Cardiac fibroblast (primary cell): Measurements from ENCODE around the gene DCST1.
A peak's percentile ranks its signal among the peaks of the same experiment; 100 is the strongest.

Experiments
- DNase-seq, 2 donors: peaks; one replicate each; pipeline versions ENCODE4 v3.0.0 to v3.0.0-alpha.2; 2010; ENCODE audit warnings: low read depth in 2 of 2
- H3K4me3 ChIP-seq, 2 donors: replicated peaks in 1 of 2; 1 replicate in 1 of 2; 2 replicates in 1 of 2; pipeline ENCODE4 v1.5.1; 2011; ENCODE audit warnings: low read depth in 2 of 2, low read length in 2 of 2, mild to moderate bottlenecking in 2 of 2, moderate library complexity in 1 of 2
- CTCF ChIP-seq: IDR thresholded peaks from one replicate; pipeline ENCODE4 v1.5.1; 2011; ENCODE audit warnings: low read depth, mild to moderate bottlenecking, low read length, inconsistent platforms

Gene DCST1

DNA sequence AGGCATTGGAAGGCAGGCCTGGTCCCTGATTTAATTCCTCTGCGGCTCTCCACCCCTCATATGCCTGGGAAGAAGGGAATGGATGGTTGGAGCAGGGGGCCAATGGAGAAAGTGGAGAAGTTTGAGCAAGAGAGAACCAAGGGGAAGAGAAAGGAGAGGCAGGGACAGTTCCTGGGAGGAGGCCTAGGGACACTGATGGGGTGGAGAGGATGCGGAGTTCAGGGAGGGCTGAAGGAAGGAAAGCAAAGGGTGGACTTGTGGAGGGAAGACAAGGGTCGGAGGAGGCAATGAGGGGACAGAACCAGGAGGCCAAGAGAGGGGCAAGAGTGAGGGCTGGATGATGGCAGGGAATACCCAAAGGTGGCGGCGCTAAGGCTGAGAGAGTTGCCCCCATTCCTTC is 23.9 kb upstream of the DCST1 start:
- H3K4me3 ChIP-seq: no peak overlapping the region
- no peak for DNase-seq
- no peak for TF ChIP-seq CTCF

- no peak for TF ChIP-seq CTCF
- no peak overlapping the region for H3K4me3 ChIP-seq
- DNase-seq: no peak
Observed at GRCh38 chr1:155010211-155010918, 23.3 kb upstream of the DCST1 start.

GRCh38 chr1:155011004-155011416 is 22.6 kb upstream of the DCST1 start:
- no peak for TF ChIP-seq CTCF
- no peak overlapping the region for H3K4me3 ChIP-seq
- no peak for DNase-seq

DNA sequence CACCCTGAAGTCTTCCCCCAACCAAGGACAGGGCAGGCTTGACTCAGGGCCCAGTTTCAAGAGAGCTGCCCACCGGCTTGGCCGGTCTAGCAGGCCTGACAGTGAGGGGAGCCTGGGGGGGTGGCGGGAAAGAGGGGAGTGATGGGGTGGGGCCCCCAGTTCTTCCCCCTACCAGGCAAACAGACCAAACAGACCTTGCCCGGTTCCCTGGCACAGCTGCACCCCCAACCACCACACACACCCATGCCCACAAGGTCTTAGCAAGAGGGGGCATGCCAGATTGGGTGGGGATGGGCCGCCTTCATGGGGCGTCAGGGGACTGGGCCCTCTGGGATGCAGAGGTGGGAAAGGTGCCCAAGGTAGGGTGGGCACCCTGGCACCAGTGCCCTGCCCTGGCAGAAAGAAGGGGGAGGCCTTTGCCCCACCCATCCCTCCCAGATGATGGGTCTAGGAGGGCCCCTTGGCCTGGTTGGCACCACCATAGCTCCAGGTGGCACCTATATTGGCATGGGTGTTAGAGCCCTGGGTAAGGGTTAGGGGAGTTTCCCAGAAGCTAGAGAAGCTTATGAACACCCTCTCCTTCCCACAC is 22.1 kb upstream of the DCST1 start:
- no peak for TF ChIP-seq CTCF
- DNase-seq: no peak
- no peak overlapping the region for H3K4me3 ChIP-seq

DNA sequence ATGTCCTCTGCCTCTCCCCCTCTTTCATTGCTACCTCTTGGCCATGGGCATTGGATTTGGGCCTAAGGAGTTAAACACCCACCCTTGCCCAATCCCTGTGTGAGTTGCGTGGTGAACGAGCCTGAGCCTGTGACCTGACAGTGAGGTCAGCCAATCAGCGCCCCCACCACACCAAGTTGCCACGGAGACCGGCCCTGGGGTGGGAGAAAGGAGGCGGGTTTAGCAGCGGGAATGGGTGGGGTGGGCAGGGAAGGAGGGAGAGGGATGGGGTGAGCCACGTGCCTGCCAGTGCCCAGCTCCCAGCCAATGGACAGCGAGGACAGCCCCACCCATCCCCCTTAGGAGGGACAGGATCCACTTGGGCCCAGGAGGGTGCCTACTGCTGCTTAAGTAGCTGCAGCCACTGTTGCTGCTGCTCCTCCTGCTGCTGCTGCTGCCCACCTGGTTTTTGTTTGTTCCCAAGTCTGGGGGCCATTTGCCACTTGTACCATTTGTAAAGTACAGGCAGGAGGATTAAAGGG is 21.5 kb upstream of the DCST1 start:
- DNase-seq: peak; percentile 39 to 76

More for the DNA sequence above, 21.5 kb upstream of the DCST1 start:
- H3K4me3 ChIP-seq: no peak overlapping the region
- TF ChIP-seq CTCF: no peak
